ENCODE measurements around the gene FSD1.

The FSD1 gene

DNA sequence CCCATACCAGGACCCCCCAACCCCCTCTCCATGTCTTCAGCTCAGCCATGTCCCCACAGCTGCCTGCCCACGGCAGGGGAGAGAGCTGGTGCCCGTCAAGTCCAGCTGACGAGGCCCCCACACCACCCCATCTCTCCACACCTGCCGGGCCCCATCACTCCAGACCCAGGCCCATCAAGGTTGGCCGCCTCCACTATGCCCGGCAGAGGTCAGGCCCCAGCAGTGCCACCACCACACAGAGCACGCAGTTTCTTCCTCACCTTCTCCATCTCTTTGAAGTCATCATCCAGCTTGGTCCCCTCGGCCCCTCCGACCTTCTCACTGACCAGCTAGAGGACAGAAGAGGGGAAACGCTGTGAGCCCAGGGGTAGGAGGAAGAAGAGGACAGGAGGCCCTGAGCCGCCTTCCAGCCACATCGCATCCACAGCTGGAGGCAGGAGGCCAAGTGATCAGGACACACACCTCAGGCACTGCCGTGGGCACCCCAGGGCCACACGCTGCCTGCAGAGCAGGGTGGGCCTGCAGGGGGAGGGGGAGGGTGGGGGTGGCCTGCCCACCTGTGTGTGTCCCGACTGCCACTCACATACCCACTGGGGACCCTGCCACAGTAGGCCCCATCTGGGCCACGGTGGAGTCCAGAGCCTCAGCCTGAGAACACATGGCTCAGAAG lies 62.4 kb downstream of the FSD1 start:
- no peak for DNase-seq

DNA sequence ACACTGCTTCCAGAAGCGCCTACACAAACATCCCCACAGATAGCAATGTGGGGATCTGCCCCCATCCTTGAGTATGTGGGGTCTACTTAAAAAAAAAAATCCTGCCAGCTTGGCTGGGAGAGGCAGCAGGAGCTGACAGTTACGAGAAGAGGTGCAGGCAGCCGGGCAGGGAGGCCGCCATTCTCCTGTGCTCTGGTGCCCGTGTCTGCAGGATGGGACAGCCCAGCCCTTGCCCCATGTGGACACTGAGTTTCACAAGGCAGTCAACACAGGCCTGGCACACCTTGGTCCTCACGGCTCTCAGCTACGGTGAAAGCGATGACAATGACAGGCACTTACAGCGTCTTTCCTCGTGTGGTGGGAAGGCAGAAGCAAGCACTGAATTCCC lies 62.9 kb downstream of the FSD1 start:
- no peak for DNase-seq

DNA sequence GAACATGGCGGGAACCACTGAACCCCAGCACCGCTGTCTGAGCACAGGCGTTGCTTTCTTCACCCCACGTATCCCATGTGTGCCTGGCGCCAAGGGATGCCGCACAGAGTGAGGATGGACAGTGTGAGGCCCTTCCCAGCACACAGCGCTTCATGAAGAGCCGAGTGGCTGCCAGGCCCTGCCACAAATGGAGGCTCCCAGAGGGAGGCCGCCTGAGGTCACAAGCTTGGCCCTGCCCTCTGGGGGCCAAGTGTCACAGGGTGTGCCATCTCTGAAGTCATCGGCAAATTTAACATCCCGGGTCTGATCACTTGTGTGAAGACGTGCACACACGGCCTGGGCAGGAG lies 63.4 kb downstream of the FSD1 start:
- DNase-seq: no peak

DNA sequence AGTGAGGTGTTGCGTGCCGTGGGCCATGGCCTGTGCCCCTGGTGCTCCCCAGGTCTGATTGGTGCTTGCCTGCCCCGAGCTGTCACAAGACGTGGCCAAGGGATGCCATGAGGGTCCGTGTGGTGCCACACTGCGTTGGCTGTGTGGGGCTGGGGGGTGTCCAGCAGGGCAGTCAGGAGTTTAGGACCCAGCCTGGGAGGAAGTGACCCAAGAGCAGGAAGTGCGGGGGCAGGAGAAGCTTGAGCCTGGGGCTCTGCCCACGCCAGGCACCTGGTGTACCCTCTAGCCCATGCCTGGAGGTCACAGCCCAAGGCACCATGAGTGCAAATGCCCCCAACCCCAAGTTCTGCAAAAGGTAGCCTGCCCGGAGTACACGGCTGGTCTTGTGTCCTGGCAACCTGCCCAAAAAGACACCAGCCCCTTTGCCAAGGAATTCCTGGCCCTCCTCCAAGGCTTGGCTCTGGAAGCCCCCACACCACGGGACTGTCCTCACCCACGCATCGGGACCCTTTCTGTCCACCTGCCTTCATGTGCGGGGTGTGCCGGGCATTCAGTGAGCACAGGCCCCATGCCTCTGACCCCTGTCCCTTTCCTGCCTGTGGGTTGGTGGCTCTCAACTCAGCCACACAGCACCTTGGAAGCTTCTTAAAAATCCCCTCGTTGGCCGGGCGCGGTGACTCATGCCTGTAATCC lies 63.9 kb downstream of the FSD1 start:
- no peak for DNase-seq

DNA sequence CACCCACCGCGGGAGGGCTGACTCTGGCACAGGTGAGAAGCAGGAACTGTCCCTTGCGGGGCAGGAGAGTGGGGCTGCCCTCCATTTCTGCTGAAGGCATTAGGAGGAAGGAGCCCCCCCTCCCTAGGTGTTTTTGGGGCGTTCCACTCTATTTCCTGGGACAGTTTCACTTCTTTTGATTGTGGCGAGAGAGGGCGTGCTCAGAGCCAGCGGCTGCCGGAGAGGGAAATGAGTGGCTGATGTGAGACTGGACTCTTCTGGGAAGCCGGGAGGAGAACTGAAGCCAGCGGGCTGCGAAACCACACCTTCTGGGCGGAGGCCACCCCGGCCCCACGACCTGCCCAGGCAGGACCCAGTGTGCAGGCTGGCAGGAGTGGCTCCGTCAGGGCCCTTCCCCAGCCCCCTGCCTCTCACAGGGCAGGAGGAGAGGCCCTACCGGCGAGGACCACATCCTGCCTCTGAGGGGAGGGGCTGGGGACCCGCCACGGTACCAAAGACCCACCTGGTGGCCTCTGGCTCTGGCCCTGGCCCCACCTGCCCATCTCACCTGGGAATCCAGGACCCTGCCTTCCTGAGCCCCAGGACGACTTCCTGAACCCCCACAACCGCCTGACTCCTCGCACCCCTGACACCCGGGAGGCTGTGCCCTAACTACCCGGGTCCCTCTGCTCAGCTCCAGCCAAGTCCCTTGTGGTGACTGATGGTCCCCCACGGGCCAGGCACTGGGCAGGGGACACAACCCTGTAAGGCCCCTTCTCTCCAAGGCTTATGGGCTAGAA lies 64.9 kb downstream of the FSD1 start:
- peak; percentile 76 for DNase-seq

DNA sequence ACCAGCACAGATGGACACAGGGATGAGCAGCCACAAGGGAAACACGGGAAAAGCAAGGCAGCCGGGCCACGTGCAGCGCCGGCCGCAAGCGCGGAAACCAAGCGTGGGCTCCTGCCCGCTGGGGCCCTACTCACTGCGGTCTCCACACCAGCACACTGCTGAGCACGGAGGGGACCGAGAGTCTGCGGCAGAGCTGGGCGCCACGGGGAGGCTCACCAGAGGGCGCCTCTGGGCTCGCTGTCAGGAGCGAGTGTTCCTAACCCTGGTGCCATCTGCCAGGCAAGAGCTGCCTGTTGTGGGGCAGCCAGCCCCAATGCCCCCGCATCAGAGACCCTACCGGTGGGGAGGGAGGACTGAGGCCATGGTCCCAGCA lies 65.5 kb downstream of the FSD1 start:
- DNase-seq: peak; percentile 78

DNA sequence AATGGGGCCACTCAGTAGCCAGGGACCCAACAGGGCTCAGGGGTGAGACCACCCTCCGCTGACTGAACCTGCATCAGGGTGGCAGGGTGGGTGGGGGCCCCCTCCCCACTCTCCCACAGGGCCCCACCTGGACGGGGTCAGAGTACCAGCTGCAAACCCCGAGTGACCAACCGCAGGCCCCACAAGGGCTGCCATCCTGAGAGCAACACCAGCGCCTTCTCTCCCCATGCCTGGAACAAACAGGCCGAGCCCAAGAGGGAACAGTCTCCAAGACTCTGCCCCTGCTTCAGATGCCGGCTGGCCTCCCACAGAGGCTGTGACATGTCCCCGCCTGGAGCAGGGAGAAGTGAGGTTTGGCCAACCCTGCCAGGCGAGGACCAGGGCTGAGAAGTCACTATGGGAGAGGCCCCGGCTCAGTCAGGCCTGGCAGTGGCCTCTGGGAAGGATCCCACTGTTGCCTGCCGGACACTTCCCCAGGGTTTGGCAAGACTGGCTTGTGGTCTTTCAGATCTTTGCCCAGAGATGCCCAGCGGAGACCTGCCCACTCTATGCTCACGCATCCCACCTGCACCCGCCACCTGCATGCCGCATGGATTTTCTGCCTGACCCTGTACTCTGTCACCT lies 66.1 kb downstream of the FSD1 start:
- no peak for DNase-seq

DNA sequence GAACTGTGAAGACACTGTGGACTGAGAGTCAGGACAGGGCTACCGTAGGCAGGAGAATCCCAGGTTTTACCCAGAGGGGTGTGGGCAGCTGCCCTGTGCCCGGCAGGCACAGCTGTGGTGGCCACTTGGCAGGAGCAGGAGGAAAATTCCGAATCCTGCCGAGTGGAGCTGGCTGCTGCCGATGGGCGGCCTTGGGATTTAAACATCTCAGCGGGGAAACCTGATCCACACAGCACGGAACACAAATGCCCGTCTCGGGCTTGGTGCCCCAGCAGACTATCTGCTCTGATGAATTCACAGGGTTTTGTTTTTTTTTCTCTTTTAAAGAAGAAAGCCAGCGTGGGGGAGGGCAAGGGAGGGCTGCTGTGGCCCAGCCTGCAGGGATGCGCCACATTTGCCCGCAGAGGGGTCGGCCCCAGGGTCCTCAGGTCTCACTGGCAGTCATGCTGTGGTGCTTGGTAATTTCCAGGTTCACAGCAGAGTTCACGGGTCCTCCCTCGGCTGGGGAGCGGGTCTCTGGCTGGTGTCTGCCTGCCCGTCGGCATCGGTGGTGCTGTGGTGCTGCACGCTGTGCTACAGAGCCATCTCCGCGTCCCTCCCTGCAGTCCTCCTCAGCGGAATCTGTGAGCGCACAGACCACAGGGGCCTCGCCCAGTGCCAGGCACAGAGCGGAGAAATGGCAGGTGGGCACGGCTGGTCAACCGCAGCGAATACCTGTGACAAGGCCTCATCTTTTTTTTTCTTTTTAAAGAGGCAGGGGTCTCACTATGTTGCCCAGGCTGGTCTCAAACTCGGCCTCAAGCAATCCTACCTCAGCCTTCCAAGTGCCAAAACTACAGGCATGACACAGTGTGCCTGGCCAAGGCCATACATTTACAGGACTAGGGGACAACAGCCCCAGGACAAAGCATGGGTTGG lies 67.1 kb downstream of the FSD1 start:
- no peak for DNase-seq

DNA sequence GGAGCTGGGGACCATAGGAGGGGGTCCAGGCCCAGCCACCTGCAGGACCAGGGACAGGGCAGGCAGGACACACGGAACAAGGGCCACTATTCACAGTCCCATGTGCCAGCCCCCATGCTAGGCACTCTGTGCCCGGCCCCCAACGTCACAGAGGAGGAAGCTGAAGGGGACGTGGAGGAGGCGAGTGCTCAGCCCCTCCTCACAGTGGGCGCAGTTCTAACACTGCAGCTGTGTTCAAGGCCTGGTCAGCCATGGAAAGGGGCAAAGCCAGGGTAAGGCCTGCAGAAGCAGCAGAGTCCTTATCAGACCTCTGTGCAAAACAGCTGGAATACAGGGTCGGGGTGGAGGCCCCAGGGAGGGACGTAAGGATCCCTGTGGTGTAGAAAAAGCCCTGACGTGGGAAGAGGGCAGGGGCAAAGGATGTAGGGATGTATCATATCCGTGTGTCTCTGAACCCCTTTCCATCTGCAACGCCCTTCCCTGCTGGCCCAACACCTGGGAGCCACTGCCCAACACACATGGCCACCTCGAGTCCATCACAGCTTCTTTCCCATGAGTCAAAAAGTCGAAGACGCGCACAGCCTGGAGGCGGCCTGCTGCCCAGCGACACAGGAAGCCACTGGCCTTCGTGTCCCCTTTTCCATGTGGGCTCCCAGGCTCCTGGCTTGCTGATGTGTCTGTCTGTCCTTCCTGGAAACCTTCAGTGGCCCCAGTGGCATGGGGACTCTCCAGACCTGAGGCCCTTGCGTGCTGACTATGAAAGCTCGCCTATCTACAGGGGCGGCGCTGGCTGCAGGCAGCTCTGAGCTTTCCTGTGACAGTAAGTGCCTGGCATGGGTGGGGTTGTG lies 68.0 kb downstream of the FSD1 start:
- DNase-seq: no peak

DNA sequence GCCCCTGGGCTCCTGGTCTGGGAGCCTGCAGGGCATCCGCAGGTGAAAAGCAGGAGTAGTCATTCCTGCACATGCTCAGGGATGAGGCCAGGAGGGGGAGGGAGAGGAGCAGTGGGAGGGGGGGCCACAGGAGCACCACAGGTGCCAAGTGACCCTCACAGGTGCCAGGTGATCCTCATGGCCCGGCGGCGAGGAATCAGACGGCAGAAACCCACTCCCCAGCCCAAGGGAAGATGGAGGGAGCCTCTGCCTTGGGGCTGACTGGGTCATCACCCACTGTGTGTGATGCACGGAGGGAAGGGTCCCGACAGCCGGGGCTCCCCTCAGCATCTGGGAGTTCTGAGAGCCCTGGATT lies 68.6 kb downstream of the FSD1 start:
- DNase-seq: no peak

Measured in stimulated activated CD4-positive, alpha-beta T cell treated with anti-CD3 and anti-CD28 coated beads, Interleukin-1b, Interleukin-23, amount 100 ng/mL, for 48 hours (primary cell).